BLaER1 (cell line): ENCODE measurements around the gene MTCH1.
A peak's percentile ranks its signal among the peaks of the same experiment; 100 is the strongest.

Experiments used
- H3K27ac ChIP-seq: shearing (Covaris generic); formaldehyde crosslinking; 2 replicates; pipeline ENCODE4 v1.8.1; 2022
- H3K27me3 ChIP-seq: shearing (Covaris generic); formaldehyde crosslinking; 2 replicates; pipeline ENCODE4 v1.8.1; 2022
- H3K36me3 ChIP-seq: shearing (Covaris generic); formaldehyde crosslinking; 2 replicates; pipeline ENCODE4 v1.8.1; 2022
- H3K4me1 ChIP-seq: shearing (Covaris generic); formaldehyde crosslinking; 2 replicates; pipeline ENCODE4 v1.8.1; 2022
- H3K4me2 ChIP-seq: shearing (Covaris generic); formaldehyde crosslinking; 2 replicates; pipeline ENCODE4 v1.8.1; 2022
- H3K4me3 ChIP-seq: shearing (Covaris generic); formaldehyde crosslinking; 2 replicates; pipeline ENCODE4 v1.8.1; 2022
- H3K9ac ChIP-seq: shearing (Covaris generic); formaldehyde crosslinking; 2 replicates; pipeline ENCODE4 v1.8.1; 2022
- H3K9me3 ChIP-seq: shearing (Covaris generic); formaldehyde crosslinking; 2 replicates; pipeline ENCODE4 v1.8.1; 2022
- H4K20me1 ChIP-seq: shearing (Covaris generic); formaldehyde crosslinking; 2 replicates; pipeline ENCODE4 v1.8.1; 2022
- Cebpa-rat ChIP-seq: shearing (Covaris generic); IDR thresholded peaks from 2 replicates; pipeline ENCODE4 v1.8.1; 2022

Gene MTCH1

DNA sequence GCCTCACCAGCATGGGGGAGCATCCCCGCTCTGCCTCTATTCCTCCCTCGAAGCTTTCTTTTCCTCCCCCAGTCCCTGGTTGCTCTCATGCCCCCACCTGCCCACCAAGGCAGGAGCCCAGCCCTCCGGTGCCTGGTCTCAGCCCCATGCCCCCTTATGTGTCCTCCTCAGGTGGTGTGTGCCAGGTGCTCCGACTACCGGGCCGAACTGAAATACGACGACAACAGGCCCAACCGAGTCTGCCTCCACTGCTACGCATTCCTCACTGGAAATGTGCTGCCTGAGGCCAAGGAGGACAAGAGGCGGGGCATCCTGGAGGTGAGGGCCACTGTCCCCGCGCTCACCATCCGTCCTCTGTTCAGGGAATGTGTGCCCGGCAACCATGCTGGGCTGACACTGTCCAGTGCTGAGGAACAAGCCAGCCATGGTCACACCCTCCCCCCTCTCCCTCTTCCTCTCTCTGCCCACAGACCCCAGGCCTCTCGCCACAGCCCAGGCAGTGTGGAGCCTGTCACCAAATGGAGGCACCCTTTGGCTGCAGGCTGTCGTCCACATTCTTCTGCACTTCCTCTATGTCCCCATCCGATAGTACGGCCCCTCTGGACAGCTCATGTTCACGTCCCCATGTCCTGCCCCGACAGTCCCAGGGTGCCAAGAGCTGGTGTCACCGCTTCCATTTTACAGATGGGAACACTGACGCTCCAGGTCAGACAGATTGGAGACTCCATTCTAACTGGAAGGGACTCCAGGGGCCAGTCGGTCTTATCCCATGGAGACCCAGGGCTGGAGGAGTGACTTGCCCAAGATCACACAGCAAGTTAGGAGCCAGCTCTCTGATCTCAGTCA is 39.8 kb upstream of the MTCH1 start:
- Histone ChIP-seq H3K4me3 (no peak overlapping the region), H3K4me1 (peaks cover 9% of the 10 kb centered on the region), H3K9ac (no peak overlapping the region), H3K36me3 (no peaks in the 10 kb centered on the region; the same call in 1 of the 2 replicates), H3K27me3 (no peaks in the 10 kb centered on the region), H3K27ac (no peak overlapping the region), H3K9me3 (peaks cover 7% of the 10 kb centered on the region; the same call in 1 of the 2 replicates), H3K4me2 (no peak overlapping the region), H4K20me1 (no peaks in the 10 kb centered on the region)
- no peak for TF ChIP-seq Cebpa-rat

DNA sequence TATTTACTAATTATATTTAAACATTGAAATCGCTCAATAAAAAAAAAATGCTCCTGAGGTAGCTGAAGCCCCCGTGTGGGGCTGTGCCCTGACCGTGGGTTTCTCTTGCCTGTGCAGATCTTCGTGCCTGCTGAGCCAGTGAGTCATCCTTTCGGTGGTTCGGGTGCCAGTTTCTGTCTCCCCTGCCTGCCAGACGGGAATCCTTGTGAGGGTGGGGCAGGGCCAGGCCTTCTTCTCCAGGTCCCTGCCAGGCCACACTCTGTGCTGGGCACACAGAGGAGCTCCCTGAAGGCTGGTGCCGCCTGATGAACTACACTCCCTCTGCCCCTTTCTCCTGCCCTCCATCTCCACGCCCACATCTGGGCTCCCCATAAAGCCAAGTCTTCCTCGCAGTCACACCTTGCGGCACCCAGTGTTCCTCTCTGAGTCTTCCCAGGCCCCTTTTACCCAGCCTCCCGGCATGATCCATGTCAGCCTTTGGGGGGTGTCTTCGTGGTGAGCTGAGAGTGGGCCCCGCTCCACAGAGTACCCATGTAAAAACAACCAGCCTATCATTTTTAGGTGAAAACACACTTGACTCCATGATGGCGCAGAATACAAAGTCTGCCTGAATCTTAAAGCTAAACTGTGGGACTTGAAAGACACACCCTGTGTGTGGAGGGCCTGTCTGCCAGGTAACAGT is 38.8 kb upstream of the MTCH1 start:
- Histone ChIP-seq H3K9me3 (no peaks in the 10 kb centered on the region), H3K4me2 (no peak overlapping the region), H4K20me1 (no peaks in the 10 kb centered on the region), H3K4me1 (peaks cover 9% of the 10 kb centered on the region), H3K27me3 (no peaks in the 10 kb centered on the region), H3K36me3 (no peaks in the 10 kb centered on the region; the same call in 1 of the 2 replicates), H3K4me3 (no peak overlapping the region), H3K9ac (no peak overlapping the region), H3K27ac (no peak overlapping the region)
- no peak for TF ChIP-seq Cebpa-rat

DNA sequence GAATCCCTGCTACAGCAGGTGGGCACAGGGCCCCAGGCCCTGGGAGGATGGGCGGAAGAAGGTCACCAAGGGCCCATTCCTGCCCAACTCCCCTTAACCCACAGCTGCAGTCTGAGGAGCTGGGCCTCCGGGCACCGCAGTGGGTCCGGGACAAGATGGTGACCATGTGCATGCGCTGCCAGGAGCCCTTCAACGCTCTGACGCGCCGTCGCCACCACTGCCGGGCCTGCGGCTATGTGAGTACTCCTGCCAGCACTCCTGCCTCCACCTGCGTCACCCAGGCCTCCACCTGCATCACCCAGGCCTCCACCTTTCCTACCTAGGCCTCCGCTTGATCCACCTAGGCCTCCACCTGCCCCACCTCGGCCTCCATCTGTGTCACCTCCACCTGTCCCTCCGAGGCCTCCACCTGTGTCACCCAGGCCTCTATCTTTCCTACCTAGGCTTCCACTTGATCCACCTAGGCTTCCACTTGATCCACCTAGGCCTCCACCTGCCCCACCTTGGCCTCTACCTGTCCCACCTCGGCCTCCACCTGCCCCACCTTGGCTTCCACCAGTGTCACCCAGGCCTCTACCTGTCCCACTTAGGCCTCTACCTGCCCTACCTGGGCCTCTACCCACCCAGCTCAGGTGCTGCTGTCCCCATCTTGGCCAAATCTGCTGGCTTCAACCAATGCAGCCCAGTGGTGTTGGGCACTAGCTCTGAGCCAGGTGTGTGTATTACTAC is 36.3 kb upstream of the MTCH1 start:
- no peaks in the 10 kb centered on the region for H4K20me1 ChIP-seq
- no peaks in the 10 kb centered on the region for H3K9me3 ChIP-seq
- peaks cover 31% of the 10 kb centered on the region for H3K4me1 ChIP-seq
- no peaks in the 10 kb centered on the region for H3K27me3 ChIP-seq
- no peaks in the 10 kb centered on the region; the same call in 1 of the 2 replicates for H3K36me3 ChIP-seq
- H3K4me2 ChIP-seq: 0 out of 2 replicates have a peak overlapping the region, but pooled peaks have one; percentile 6
- no peak overlapping the region for H3K9ac ChIP-seq
- H3K4me3 ChIP-seq: no peak overlapping the region
- no peak for TF ChIP-seq Cebpa-rat
- no peak overlapping the region for H3K27ac ChIP-seq

DNA sequence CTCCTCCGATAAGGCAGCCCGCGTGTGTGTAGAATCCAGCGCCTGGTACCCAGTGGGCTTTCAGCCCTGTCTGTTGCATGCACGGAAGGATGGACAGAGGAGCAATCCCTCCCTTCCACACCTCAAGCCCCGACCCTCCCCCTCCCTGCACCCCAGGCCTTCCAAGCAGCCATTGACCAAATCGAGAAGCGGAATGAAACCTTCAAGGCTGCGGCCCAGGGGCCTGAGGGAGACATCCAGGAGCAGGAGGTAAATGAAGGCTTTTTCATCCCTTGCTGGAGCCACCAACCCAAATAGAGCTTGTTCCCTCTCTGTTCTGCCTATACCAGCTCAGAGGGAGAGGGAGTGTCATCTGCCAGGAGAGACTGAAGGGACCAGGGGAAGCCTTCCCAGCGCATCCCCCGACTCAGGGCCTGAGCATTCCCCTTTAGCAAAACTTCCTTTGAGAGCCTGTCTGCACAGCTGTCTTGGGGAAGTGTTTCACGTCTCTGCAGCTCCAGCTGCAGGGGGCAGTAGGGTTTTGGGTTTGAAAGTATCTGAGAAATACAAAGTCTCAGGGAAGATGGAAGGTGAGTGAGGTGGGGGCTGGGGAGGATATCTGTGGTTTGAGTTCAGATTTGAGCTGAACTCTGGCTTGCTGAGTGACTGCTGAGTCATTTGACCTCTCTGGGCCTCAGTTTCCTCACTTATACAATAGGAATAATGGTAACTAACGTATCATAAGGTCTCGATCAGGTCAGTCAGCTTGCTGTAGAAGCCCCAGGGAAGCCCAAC is 35.5 kb upstream of the MTCH1 start:
- H3K27ac ChIP-seq: no peak overlapping the region
- no peaks in the 10 kb centered on the region; the same call in 1 of the 2 replicates for H3K36me3 ChIP-seq
- H3K4me3 ChIP-seq: no peak overlapping the region
- H3K27me3 ChIP-seq: no peaks in the 10 kb centered on the region
- TF ChIP-seq Cebpa-rat: no peak
- H3K4me1 ChIP-seq: peaks cover 36% of the 10 kb centered on the region
- no peak overlapping the region for H3K9ac ChIP-seq
- 0 out of 2 replicates have a peak overlapping the region, but pooled peaks have one; percentile 6 for H3K4me2 ChIP-seq
- no peaks in the 10 kb centered on the region for H3K9me3 ChIP-seq
- no peaks in the 10 kb centered on the region for H4K20me1 ChIP-seq

DNA sequence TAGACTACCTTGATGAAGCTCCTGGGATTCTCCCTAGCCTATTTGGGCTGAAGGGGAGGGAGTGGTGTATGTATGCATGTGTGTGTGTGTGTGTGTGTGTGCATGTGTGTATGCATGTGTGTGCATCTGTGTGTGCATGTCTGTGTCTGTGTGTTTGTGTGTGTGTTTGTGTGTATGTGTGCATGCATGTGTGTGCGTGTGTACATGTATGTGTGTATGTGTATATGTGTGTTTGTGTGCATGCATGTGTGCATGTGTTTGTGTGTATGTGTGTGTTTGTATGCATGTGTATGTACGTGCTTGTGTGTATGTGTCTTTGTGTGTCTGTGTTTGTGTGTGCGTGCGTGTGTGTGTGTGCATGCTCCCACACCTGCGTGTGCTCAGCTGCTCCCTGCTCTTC is 34.8 kb upstream of the MTCH1 start:
- Histone ChIP-seq H3K36me3 (no peaks in the 10 kb centered on the region; the same call in 1 of the 2 replicates), H3K9ac (no peak overlapping the region), H3K4me3 (no peak overlapping the region), H3K27ac (no peak overlapping the region), H3K4me2 (no peak overlapping the region), H3K27me3 (no peaks in the 10 kb centered on the region), H3K9me3 (no peaks in the 10 kb centered on the region), H3K4me1 (peaks cover 36% of the 10 kb centered on the region), H4K20me1 (no peaks in the 10 kb centered on the region)
- TF ChIP-seq Cebpa-rat: no peak

DNA sequence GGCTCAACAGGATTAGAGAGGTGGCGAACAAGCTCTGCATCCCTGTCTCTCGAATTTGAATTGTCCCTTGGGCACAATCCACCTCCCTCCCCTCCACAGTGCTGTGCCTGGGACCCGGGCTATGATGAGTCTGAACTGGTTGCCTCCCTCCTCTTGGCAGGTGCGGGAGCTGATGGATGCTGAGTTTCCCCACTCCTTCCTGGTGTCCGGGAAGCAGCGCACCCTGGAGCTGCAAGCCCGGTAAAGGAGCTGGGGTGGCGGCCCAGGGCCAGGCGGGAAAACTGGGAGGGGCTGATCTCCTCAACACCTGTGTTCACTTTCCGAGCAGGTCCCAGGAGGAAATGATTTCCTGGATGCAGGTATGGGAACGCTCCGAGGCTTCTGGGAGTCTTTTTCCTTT is 34.4 kb upstream of the MTCH1 start:
- Histone ChIP-seq H3K36me3 (no peaks in the 10 kb centered on the region; the same call in 1 of the 2 replicates), H3K9ac (no peak overlapping the region), H3K4me2 (no peak overlapping the region), H3K27ac (no peak overlapping the region), H3K4me3 (no peak overlapping the region), H3K27me3 (no peaks in the 10 kb centered on the region), H3K4me1 (peaks cover 36% of the 10 kb centered on the region), H4K20me1 (no peaks in the 10 kb centered on the region), H3K9me3 (no peaks in the 10 kb centered on the region)
- TF ChIP-seq Cebpa-rat: no peak

DNA sequence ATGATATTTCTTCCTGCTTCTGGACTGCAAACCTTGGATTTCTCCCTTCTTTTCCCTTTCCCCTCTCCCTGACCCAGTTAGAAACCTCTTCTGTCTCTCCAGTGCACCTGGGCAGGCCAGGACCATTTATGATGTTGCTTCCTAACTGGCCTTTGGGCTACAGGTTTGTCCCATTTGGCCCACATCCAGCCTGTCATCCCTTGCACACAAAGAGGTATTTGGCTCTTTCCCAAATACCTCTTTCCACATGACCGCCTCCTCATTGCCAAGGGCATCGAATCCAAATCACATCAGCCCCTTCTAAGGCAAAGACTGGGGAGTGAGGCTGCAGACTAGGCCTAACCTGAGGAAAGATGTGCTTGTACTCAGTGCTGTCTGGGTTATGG is 33.1 kb upstream of the MTCH1 start:
- Histone ChIP-seq H4K20me1 (no peaks in the 10 kb centered on the region), H3K36me3 (no peaks in the 10 kb centered on the region), H3K9me3 (no peaks in the 10 kb centered on the region), H3K4me3 (no peak overlapping the region), H3K4me1 (peaks cover 36% of the 10 kb centered on the region), H3K4me2 (peak overlapping the region; percentile 61), H3K27me3 (no peaks in the 10 kb centered on the region), H3K9ac (peak overlapping the region; percentile 3; the same call in 1 of the 2 replicates), H3K27ac (peak overlapping the region; percentile 19; the same call in 1 of the 2 replicates)
- no peak for TF ChIP-seq Cebpa-rat

DNA sequence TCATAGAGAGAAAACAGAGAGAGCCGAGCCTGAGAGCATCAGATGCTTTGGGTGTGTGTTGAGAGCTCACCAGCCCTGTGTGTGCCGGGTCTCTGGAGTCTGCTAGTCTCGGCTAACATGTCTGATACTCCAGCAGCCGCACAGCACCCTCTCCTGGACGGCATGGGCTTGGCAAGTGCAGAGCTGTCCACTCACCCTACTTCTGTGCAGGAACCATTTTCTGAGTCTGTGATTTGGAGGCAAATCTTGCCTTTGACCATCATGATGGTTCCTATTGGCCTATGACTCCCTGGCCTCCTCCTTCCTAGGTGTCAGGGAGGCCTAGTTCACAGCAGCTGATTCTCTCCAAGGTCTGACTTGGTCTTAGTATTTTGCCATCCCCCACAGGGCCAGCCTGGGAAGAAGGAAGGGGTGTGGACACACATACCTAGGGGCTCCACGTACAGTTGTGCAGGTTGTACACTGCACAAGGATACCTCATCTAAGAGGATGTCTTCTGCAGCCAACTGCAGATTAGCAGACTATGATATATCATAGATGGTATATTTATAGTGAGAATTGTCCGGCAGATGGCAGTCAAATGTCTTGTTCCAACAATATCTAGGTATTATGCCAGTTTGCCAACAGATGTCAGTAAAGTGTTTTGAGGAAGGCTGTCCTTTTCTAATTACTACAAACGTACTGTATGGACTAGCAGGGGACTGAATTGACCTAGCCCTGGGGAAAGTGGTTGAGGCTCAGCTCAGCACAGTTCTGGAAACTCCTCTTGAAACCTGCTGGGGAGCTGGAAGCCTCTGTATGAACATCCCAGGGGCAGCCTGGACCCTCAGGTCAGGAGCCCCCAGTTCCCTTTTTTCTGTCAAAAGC is 32.4 kb upstream of the MTCH1 start:
- Histone ChIP-seq H3K9ac (peak overlapping the region; percentile 3; the same call in 1 of the 2 replicates), H3K4me3 (no peak overlapping the region), H3K36me3 (no peaks in the 10 kb centered on the region), H3K4me2 (peak overlapping the region; percentile 61), H3K27ac (peak overlapping the region; percentile 19; the same call in 1 of the 2 replicates), H3K9me3 (no peaks in the 10 kb centered on the region), H4K20me1 (no peaks in the 10 kb centered on the region), H3K27me3 (no peaks in the 10 kb centered on the region), H3K4me1 (peaks cover 36% of the 10 kb centered on the region)
- TF ChIP-seq Cebpa-rat: no peak
